NB4 (cell line): ENCODE data around the gene TELO2.

ENCODE experiments used
- CTCF ChIP-seq: IDR thresholded peaks from one replicate; pipeline ENCODE4 v1.5.1; 2012; ENCODE audit warnings: low read depth, low read length
- POLR2A ChIP-seq: IDR thresholded peaks from 2 replicates; pipeline ENCODE4 v1.6.1; 2011; ENCODE audit warnings: mild to moderate bottlenecking; ENCODE audit not compliant: insufficient read length; ENCODE audit errors: extremely low read depth

DNA sequence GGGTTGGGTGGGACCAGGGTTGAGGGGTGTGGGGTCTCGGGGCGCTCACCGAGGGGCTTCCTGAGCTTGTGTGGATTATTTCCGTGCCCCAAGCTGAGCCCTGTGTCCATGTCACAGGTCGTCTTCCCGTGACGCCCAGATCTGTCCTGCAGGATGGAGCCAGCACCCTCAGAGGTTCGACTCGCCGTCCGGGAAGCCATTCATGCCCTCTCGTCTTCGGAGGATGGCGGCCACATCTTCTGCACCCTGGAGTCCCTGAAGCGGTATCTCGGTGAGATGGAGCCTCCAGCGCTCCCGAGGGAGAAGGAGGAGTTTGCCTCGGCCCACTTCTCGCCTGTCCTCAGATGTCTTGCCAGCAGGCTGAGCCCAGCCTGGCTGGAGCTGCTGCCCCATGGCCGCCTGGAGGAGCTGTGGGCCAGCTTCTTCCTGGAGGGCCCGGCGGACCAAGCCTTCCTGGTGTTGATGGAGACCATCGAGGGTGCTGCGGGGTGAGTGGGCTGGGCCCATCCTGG lies 1.0 kb downstream of the TELO2 start:
- TF ChIP-seq POLR2A (no peak), CTCF (no peak)
